ENCODE results near the gene HMGN5.

HMGN5 gene

DNA sequence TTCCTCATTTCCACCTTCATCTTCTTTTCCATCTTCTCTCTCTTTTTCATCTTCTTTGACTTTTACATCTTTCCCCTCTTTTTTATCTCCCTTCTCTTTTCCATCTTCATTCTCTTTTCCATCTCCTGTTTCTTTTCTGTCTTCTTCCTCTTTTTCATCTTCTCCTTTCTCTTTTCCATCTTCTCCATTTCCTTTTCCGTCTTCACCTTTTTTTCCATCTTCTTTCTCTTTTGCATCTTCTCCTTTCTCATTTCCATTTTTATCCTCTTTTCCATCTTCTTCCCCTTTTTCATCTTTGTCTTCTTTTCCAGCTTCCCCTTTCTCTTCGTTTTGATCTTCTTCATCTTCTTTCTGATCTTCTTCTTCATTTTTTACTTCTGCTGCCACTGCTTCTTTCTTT, 87.0 kb downstream of the HMGN5 start:
- no peaks in the 10 kb centered on the region for H3K36me3 ChIP-seq (ENCODE audit: insufficient read depth, low read length)
- H3K27ac ChIP-seq (ENCODE audit: low read length), result no peak overlapping the region
- H3K79me2 ChIP-seq (ENCODE audit: insufficient read depth, low read length), result no peaks in the 10 kb centered on the region
- H3K9ac ChIP-seq (ENCODE audit: low read depth, low read length), result no peak overlapping the region
- H3K27me3 ChIP-seq (ENCODE audit: insufficient read depth, low read length, poor library complexity), result no peaks in the 10 kb centered on the region
- no peak overlapping the region for H3K4me2 ChIP-seq (ENCODE audit: insufficient read depth, low read length)
- H2AFZ ChIP-seq (ENCODE audit: low read depth, low read length), result no peak overlapping the region
- no peak for DNase-seq
- TF ChIP-seq, protein P1, sequence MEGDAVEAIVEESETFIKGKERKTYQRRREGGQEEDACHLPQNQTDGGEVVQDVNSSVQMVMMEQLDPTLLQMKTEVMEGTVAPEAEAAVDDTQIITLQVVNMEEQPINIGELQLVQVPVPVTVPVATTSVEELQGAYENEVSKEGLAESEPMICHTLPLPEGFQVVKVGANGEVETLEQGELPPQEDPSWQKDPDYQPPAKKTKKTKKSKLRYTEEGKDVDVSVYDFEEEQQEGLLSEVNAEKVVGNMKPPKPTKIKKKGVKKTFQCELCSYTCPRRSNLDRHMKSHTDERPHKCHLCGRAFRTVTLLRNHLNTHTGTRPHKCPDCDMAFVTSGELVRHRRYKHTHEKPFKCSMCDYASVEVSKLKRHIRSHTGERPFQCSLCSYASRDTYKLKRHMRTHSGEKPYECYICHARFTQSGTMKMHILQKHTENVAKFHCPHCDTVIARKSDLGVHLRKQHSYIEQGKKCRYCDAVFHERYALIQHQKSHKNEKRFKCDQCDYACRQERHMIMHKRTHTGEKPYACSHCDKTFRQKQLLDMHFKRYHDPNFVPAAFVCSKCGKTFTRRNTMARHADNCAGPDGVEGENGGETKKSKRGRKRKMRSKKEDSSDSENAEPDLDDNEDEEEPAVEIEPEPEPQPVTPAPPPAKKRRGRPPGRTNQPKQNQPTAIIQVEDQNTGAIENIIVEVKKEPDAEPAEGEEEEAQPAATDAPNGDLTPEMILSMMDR (IDR thresholded peaks at IDR 0.05; ENCODE audit: borderline replicate concordance, extremely low read depth, low read length, poor library complexity, severe bottlenecking), result no peak
- TF ChIP-seq EZH2 (IDR thresholded peaks at IDR 0.05; ENCODE audit: borderline replicate concordance, low read depth, low read length, severe bottlenecking), result no peak
- no peaks in the 10 kb centered on the region for H4K20me1 ChIP-seq (ENCODE audit: insufficient read depth, low read length)
- ATAC-seq (ENCODE audit: insufficient read depth, low read depth), result no peak
- H3K9me3 ChIP-seq (ENCODE audit: insufficient read depth, low read length, severe bottlenecking), result no peaks in the 10 kb centered on the region
- H3K4me1 ChIP-seq (ENCODE audit: insufficient read depth, low read length), result no peaks in the 10 kb centered on the region
- no peak overlapping the region for H3K4me3 ChIP-seq (ENCODE audit: low read depth in 1 of 2, low read length in 2 of 2)

DNA sequence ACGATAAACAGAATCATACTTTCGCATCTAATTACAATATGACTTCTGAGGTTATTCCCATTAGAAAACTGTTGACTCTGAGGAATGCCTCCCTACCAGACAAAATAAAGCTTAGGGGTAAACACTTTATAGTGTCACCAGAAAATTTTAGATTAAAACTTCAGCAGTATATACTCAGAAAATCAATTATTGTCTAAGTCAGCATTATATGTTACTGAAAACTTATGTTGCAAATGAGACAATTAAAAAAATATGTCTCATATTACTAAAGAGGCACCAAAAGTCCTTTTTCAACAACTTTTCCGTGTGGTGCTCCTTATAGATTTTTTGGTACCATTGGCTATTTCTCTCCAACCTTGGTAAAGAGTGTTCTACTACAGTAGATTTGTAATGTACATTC, 91.4 kb downstream of the HMGN5 start:
- H3K36me3 ChIP-seq (ENCODE audit: insufficient read depth, low read length), result no peaks in the 10 kb centered on the region
- no peaks in the 10 kb centered on the region for H3K9me3 ChIP-seq (ENCODE audit: insufficient read depth, low read length, severe bottlenecking)
- TF ChIP-seq EZH2 (IDR thresholded peaks at IDR 0.05; ENCODE audit: borderline replicate concordance, low read depth, low read length, severe bottlenecking), result no peak
- TF ChIP-seq, protein P1 (IDR thresholded peaks at IDR 0.05; ENCODE audit: borderline replicate concordance, extremely low read depth, low read length, poor library complexity, severe bottlenecking), result no peak

DNA sequence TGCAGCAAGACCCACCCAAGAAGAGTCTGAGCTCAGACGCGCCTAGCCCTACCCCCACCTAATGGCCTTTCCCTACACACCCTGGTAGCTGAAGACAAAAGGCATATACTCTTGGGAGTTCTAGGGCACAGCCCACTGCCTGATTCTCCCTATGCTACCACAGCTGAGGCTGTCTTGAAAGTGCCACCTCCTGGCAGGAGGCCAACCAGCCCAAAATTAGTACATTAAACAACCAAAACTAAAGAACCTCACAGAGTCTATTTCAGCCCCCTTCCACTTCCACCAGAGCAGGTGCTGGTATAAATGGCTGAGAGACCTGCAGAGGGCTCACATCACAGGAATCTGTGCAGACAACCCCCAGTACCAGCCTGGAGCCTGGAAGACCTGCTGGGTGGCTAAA, 119.1 kb downstream of the HMGN5 start:
- no peaks in the 10 kb centered on the region for H3K4me1 ChIP-seq (ENCODE audit: insufficient read depth, low read length)
- H3K36me3 ChIP-seq (ENCODE audit: insufficient read depth, low read length), result no peaks in the 10 kb centered on the region
- H4K20me1 ChIP-seq (ENCODE audit: insufficient read depth, low read length), result no peaks in the 10 kb centered on the region
- H2AFZ ChIP-seq (ENCODE audit: low read depth, low read length), result no peak overlapping the region
- ATAC-seq (ENCODE audit: insufficient read depth, low read depth) (no peak), DNase-seq (no peak)
- no peaks in the 10 kb centered on the region for H3K27me3 ChIP-seq (ENCODE audit: insufficient read depth, low read length, poor library complexity)
- no peaks in the 10 kb centered on the region for H3K79me2 ChIP-seq (ENCODE audit: insufficient read depth, low read length)
- no peak overlapping the region for H3K9ac ChIP-seq (ENCODE audit: low read depth, low read length)
- no peak overlapping the region for H3K4me3 ChIP-seq (ENCODE audit: low read depth in 1 of 2, low read length in 2 of 2)
- H3K4me2 ChIP-seq (ENCODE audit: insufficient read depth, low read length), result no peak overlapping the region
- H3K27ac ChIP-seq (ENCODE audit: low read length), result no peak overlapping the region
- TF ChIP-seq EZH2 (IDR thresholded peaks at IDR 0.05; ENCODE audit: borderline replicate concordance, low read depth, low read length, severe bottlenecking), result no peak
- TF ChIP-seq, protein P1 (IDR thresholded peaks at IDR 0.05; ENCODE audit: borderline replicate concordance, extremely low read depth, low read length, poor library complexity, severe bottlenecking), result no peak
- no peaks in the 10 kb centered on the region for H3K9me3 ChIP-seq (ENCODE audit: insufficient read depth, low read length, severe bottlenecking)

More for the DNA sequence above, 91.4 kb downstream of the HMGN5 start:
- H3K9ac ChIP-seq (ENCODE audit: low read depth, low read length), result no peak overlapping the region
- H3K27ac ChIP-seq (ENCODE audit: low read length), result no peak overlapping the region
- no peaks in the 10 kb centered on the region for H3K4me1 ChIP-seq (ENCODE audit: insufficient read depth, low read length)
- H3K27me3 ChIP-seq (ENCODE audit: insufficient read depth, low read length, poor library complexity), result no peaks in the 10 kb centered on the region
- H2AFZ ChIP-seq (ENCODE audit: low read depth, low read length), result no peak overlapping the region
- no peaks in the 10 kb centered on the region for H4K20me1 ChIP-seq (ENCODE audit: insufficient read depth, low read length)
- no peak overlapping the region for H3K4me2 ChIP-seq (ENCODE audit: insufficient read depth, low read length)
- DNase-seq (no peak), ATAC-seq (ENCODE audit: insufficient read depth, low read depth) (no peak)
- no peaks in the 10 kb centered on the region for H3K79me2 ChIP-seq (ENCODE audit: insufficient read depth, low read length)
- H3K4me3 ChIP-seq (ENCODE audit: low read depth in 1 of 2, low read length in 2 of 2), result no peak overlapping the region
